B cell (primary cell): ENCODE results near the gene VGLL1. TPM values are rescaled to one million over a fixed set of nuclear protein-coding genes. Genes with fewer than 3 reads are reported as not detected.

ENCODE experiments used
- ATAC-seq: fragments of 200-7000 bp; cut with Tn5 transposase; one replicate; pipeline ENCODE4 v1.10.0; 2021; ENCODE audit warnings: low read depth, mild to moderate bottlenecking, moderate number of reproducible peaks, moderate library complexity
- CTCF ChIA-PET: fragments of 350-600 bp; sonication (Branson Sonifier 250); formaldehyde crosslinking; loops from one replicate; lab custom pipeline; 2021; ENCODE audit warnings: antibody characterized with exemption, inconsistent platforms; lab: Charles Lee
- POLR2A ChIA-PET: fragments of 350-600 bp; sonication (Branson Sonifier 250); formaldehyde crosslinking; loops from one replicate; lab custom pipeline; 2021; ENCODE audit warnings: antibody characterized with exemption; lab: Charles Lee
- DNase-seq: peaks from one replicate; pipeline ENCODE4 v3.0.0; 2013
- H2AFZ ChIP-seq: 2 replicates; pipeline ENCODE4 v1.6.1; 2012; ENCODE audit warnings: mild to moderate bottlenecking, low read depth, low read length; ENCODE audit not compliant: insufficient read depth, poor library complexity, severe bottlenecking
- H3K27ac ChIP-seq, 2 donors: 1 replicate in 1 of 2; 2 replicates in 1 of 2; pipeline ENCODE4 v1.5.1; 2012 to 2013; ENCODE audit warnings: low read length in 2 of 2, mild to moderate bottlenecking in 2 of 2, moderate library complexity in 1 of 2
- H3K27me3 ChIP-seq, 4 experiments: fragments of 200-600 bp in 1 of 4; sonication (generic) in 1 of 4; replicated peaks in 1 of 4; 1 replicate in 2 of 4; 2 replicates in 2 of 4; pipeline versions ENCODE4 v1.6.1 to v1.7.0; 2013 to 2016; ENCODE audit warnings: low read length in 3 of 4, mild to moderate bottlenecking in 2 of 4, mixed read lengths in 1 of 4, moderate library complexity in 1 of 4; ENCODE audit not compliant: insufficient read depth in 4 of 4, control insufficient read depth in 3 of 4; ENCODE audit errors: control extremely low read depth in 1 of 4
- H3K36me3 ChIP-seq, 2 experiments: replicated peaks in 1 of 2; 1 replicate in 1 of 2; 2 replicates in 1 of 2; pipeline versions ENCODE4 v1.6.1 to v1.7.1; 2013; ENCODE audit warnings: low read length in 1 of 2; ENCODE audit not compliant: insufficient read depth in 2 of 2, control insufficient read depth in 1 of 2; ENCODE audit errors: control extremely low read depth in 1 of 2, extremely low read depth in 1 of 2
- H3K4me1 ChIP-seq, 2 donors: fragments of 200-600 bp in 1 of 2; sonication (generic) in 1 of 2; 1 replicate in 1 of 2; 2 replicates in 1 of 2; pipeline versions ENCODE4 v1.5.1 to v1.6.1; 2013 to 2017; ENCODE audit warnings: low read length in 2 of 2; ENCODE audit not compliant: control insufficient read depth in 2 of 2, insufficient read depth in 2 of 2
- H3K4me2 ChIP-seq: replicated peaks from 2 replicates; pipeline ENCODE3; 2012; ENCODE audit warnings: mild to moderate bottlenecking, low read depth, low read length; ENCODE audit not compliant: poor library complexity, severe bottlenecking
- H3K4me3 ChIP-seq, 5 experiments: fragments of 200-600 bp in 1 of 5; sonication (generic) in 1 of 5; 1 replicate in 3 of 5; 2 replicates in 2 of 5; pipeline versions ENCODE4 v1.5.1 to v1.7.0; 2011 to 2016; ENCODE audit warnings: low read length in 4 of 5, mild to moderate bottlenecking in 4 of 5, low read depth in 2 of 5, control low read depth in 1 of 5, moderate library complexity in 1 of 5; ENCODE audit not compliant: insufficient read depth in 1 of 5; ENCODE audit errors: control extremely low read depth in 1 of 5, extremely low read depth in 1 of 5
- H3K79me2 ChIP-seq: fragments of 200-600 bp; sonication (generic); one replicate; pipeline ENCODE4 v1.6.0; 2016; ENCODE audit warnings: low read length; ENCODE audit not compliant: control insufficient read depth, insufficient read depth
- H3K9ac ChIP-seq: fragments of 200-600 bp; sonication (generic); 2 replicates; pipeline ENCODE4 v1.6.1; 2017; ENCODE audit warnings: mild to moderate bottlenecking, low read length, moderate library complexity
- H3K9me3 ChIP-seq, 3 donors: one replicate each; pipeline versions ENCODE4 v1.6.1 to v1.7.1; 2013; ENCODE audit warnings: low read length in 2 of 3; ENCODE audit not compliant: control insufficient read depth in 2 of 3, insufficient read depth in 1 of 3; ENCODE audit errors: control extremely low read depth in 1 of 3
- H4K20me1 ChIP-seq: 2 replicates; pipeline ENCODE4 v1.6.0; 2012; ENCODE audit warnings: mild to moderate bottlenecking, low read length; ENCODE audit not compliant: insufficient read depth, control insufficient read depth, poor library complexity, severe bottlenecking
- H3K27ac Mint-ChIP-seq: one replicate; pipeline ENCODE4 v1.8.0; 2021; ENCODE audit warnings: mixed read lengths
- H3K27me3 Mint-ChIP-seq: one replicate; pipeline ENCODE4 v1.8.0; 2021; ENCODE audit warnings: mixed read lengths
- H3K4me1 Mint-ChIP-seq: one replicate; pipeline ENCODE4 v1.8.0; 2021; ENCODE audit warnings: mixed read lengths
- H3K4me3 Mint-ChIP-seq: one replicate; pipeline ENCODE4 v1.8.0; 2021; ENCODE audit warnings: mixed read lengths
- H3K9me3 Mint-ChIP-seq: one replicate; pipeline ENCODE4 v1.8.0; 2022; ENCODE audit warnings: mixed read lengths; ENCODE audit not compliant: insufficient read depth
- EZH2 ChIP-seq: IDR thresholded peaks from 2 replicates; pipeline ENCODE4 v1.6.1; 2012; ENCODE audit warnings: borderline replicate concordance, low read depth, mild to moderate bottlenecking, moderate library complexity, low read length; ENCODE audit not compliant: insufficient read depth, poor library complexity, severe bottlenecking
- WGBS: methylation state at CpG from one replicate; pipeline ENCODE4 v1.1.5; 2013; ENCODE audit warnings: missing lambda C conversion rate; ENCODE audit not compliant: insufficient coverage; 5-methylcytosine and 5-hydroxymethylcytosine counted together
- intact Hi-C: fragments of 100-400 bp; cut with micrococcal nuclease; formaldehyde crosslinking; loops from one replicate; pipeline ENCODE4 v1.10.0; 2022
- polyA plus RNA-seq: library from polyadenylated mRNA; depleted of rRNA; stranded (reverse); fragments of >200 nt; gene quantifications from 2 replicates; pipeline ENCODE4 v1.2.3, GENCODE V29; 2012
- total RNA-seq, 2 donors: library from RNA; stranded (reverse); fragments of 120-200 nt in 1 of 2; gene quantifications; 1 replicate in 1 of 2; 2 replicates in 1 of 2; pipeline versions ENCODE4 v1.2.3 to v1.2.4, GENCODE V29; 2013 to 2022
- TF ChIP-seq, protein P1 (sequence below): fragments of 200-600 bp; IDR thresholded peaks from one replicate; pipeline ENCODE4 v1.8.0; 2022; ENCODE audit warnings: antibody characterized with exemption, mild to moderate bottlenecking

The VGLL1 gene
- total and polyA plus RNA-seq, 2 donors (not counting 1 experiment from before 2014, with no cell fraction given): not detected

DNA sequence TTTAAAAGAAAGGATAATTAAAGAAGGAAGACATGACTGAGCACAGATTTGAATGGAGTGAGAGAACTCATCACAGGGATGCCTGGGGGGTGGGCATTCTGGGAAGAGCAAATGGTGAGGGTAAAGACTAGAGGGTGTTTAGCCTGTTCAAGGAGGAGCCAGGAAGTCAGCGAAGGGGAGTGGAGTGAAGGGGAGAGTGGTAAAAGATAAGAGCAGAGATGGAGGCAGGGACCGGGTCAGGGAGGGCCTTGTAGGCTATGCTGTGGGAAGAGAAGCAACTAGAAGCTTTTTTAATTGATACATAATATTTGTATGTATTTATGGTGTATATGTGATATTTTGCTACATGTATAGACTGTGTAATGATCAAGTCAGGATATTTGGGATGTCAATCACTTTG is 2.2 kb upstream of the VGLL1 start:
- Mint-ChIP-seq H3K4me1 (no peaks in the 10 kb centered on the region), H3K27me3 (peaks cover 14% of the 10 kb centered on the region), H3K4me3 (no peak overlapping the region), H3K27ac (no peak overlapping the region), H3K9me3 (no peaks in the 10 kb centered on the region)
- Histone ChIP-seq H3K27me3 (no peaks in the 10 kb centered on the region), H3K9me3 (no peaks in the 10 kb centered on the region), H3K27ac (no peak overlapping the region), H2AFZ (no peak overlapping the region), H3K4me3 (no peak overlapping the region), H3K9ac (no peak overlapping the region), H3K4me2 (no peak overlapping the region), H3K79me2 (no peaks in the 10 kb centered on the region), H4K20me1 (no peaks in the 10 kb centered on the region), H3K4me1 (no peaks in the 10 kb centered on the region), H3K36me3 (no peaks in the 10 kb centered on the region)
- intact Hi-C loops: no loop called here
- WGBS: no CpG with 5 or more reads among the region's 2 CpGs
- no peak for ATAC-seq
- CTCF ChIA-PET: no interaction called here
- DNase-seq: no peak
- TF ChIP-seq, protein P1, sequence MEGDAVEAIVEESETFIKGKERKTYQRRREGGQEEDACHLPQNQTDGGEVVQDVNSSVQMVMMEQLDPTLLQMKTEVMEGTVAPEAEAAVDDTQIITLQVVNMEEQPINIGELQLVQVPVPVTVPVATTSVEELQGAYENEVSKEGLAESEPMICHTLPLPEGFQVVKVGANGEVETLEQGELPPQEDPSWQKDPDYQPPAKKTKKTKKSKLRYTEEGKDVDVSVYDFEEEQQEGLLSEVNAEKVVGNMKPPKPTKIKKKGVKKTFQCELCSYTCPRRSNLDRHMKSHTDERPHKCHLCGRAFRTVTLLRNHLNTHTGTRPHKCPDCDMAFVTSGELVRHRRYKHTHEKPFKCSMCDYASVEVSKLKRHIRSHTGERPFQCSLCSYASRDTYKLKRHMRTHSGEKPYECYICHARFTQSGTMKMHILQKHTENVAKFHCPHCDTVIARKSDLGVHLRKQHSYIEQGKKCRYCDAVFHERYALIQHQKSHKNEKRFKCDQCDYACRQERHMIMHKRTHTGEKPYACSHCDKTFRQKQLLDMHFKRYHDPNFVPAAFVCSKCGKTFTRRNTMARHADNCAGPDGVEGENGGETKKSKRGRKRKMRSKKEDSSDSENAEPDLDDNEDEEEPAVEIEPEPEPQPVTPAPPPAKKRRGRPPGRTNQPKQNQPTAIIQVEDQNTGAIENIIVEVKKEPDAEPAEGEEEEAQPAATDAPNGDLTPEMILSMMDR: no peak
- POLR2A ChIA-PET: no interaction called here

DNA sequence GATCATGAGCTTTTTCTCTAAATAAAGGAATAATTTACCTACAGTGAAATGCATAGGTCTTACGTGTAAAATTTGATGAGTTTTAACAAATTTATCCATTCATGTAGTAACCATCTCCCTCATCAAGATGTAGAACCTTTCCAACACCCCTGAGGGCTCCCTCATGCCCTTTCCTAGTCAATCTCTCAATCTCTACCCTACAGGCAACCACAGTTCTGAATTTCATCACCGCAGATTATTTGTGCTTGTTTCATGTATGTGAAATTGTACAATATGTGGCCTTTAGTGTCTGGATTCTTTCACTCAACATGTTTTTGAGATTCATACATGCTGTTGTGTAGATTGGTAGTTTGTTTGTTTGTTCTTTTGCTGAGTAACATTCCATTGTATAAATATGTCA is 2.1 kb downstream of the VGLL1 start:
- Mint-ChIP-seq H3K4me1 (no peaks in the 10 kb centered on the region), H3K9me3 (no peaks in the 10 kb centered on the region), H3K27me3 (peaks cover 8% of the 10 kb centered on the region), H3K4me3 (no peak overlapping the region), H3K27ac (no peak overlapping the region)
- no peak overlapping the region for H2AFZ ChIP-seq
- no peaks in the 10 kb centered on the region for H3K36me3 ChIP-seq
- no peak overlapping the region for H3K4me2 ChIP-seq
- WGBS: no CpG with 5 or more reads among the region's 2 CpGs
- H3K4me1 ChIP-seq: no peaks in the 10 kb centered on the region
- ATAC-seq: no peak
- no peak overlapping the region for H3K9ac ChIP-seq
- no peak for DNase-seq
- CTCF ChIA-PET: no interaction called here
- H3K27ac ChIP-seq: no peak overlapping the region
- TF ChIP-seq EZH2: no peak
- TF ChIP-seq, protein P1: no peak
- intact Hi-C loops: no loop called here
- POLR2A ChIA-PET: no interaction called here
- H3K9me3 ChIP-seq: no peaks in the 10 kb centered on the region
- H4K20me1 ChIP-seq: no peaks in the 10 kb centered on the region
- H3K4me3 ChIP-seq: no peak overlapping the region
- no peaks in the 10 kb centered on the region for H3K27me3 ChIP-seq
- no peaks in the 10 kb centered on the region for H3K79me2 ChIP-seq
